ENCODE data around the gene CFTR. TPM values are rescaled to one million over a fixed set of nuclear protein-coding genes. Genes with fewer than 3 reads are reported as not detected.

CFTR gene
- total RNA-seq, 2 donors from 2014 or later: 121 to 127 TPM

GRCh38 chr7:117472335-117472734 lies 7.5 kb upstream of the CFTR start:
- no peaks in the 10 kb centered on the region for H3K4me1 ChIP-seq
- no peak for DNase-seq
- H3K27ac ChIP-seq: no peak overlapping the region
- H3K9ac ChIP-seq (ENCODE audit: low read depth in 2 of 2, low read length in 2 of 2): no peak overlapping the region
- intact Hi-C loops (cut with DNase I): no loop called here
- H3K9me3 ChIP-seq: no peaks in the 10 kb centered on the region
- no peak overlapping the region for H3K4me3 ChIP-seq
- TF ChIP-seq CTCF (IDR thresholded peaks at IDR 0.05): no peak
- no peaks in the 10 kb centered on the region for H3K27me3 ChIP-seq
- H3K36me3 ChIP-seq: no peaks in the 10 kb centered on the region

GRCh38 chr7:117476557-117477215 lies 3.1 kb upstream of the CFTR start:
- no peaks in the 10 kb centered on the region for H3K9me3 ChIP-seq
- intact Hi-C loops (cut with DNase I): no loop called here
- H3K27ac ChIP-seq: no peak overlapping the region
- no peak overlapping the region for H3K9ac ChIP-seq (ENCODE audit: low read depth in 2 of 2, low read length in 2 of 2)
- H3K36me3 ChIP-seq: no peaks in the 10 kb centered on the region
- DNase-seq: no peak
- no peak for TF ChIP-seq CTCF (IDR thresholded peaks at IDR 0.05)
- no peak overlapping the region for H3K4me3 ChIP-seq
- no peaks in the 10 kb centered on the region for H3K4me1 ChIP-seq
- H3K27me3 ChIP-seq: no peaks in the 10 kb centered on the region

- Histone ChIP-seq H3K9me3 (no peaks in the 10 kb centered on the region), H3K9ac (ENCODE audit: low read depth in 2 of 2, low read length in 2 of 2) (peak overlapping the region; percentile 73 to 84), H3K4me1 (no peaks in the 10 kb centered on the region), H3K4me3 (peak overlapping the region; percentile 54), H3K27me3 (no peaks in the 10 kb centered on the region), H3K36me3 (no peaks in the 10 kb centered on the region), H3K27ac (peak overlapping the region; percentile 79)
- peak; percentile 34 for DNase-seq
- TF ChIP-seq CTCF (IDR thresholded peaks at IDR 0.05): no peak
- intact Hi-C loops (cut with DNase I): no loop called here
Measured at GRCh38 chr7:117478836-117479224, 995 bp upstream of the CFTR start.

- H3K4me3 ChIP-seq: peak overlapping the region; percentile 54
- intact Hi-C loops (cut with DNase I): no loop called here
- H3K4me1 ChIP-seq: no peaks in the 10 kb centered on the region
- peak overlapping the region; percentile 73 to 84 for H3K9ac ChIP-seq (ENCODE audit: low read depth in 2 of 2, low read length in 2 of 2)
- no peaks in the 10 kb centered on the region for H3K27me3 ChIP-seq
- TF ChIP-seq CTCF (IDR thresholded peaks at IDR 0.05): no peak
- no peaks in the 10 kb centered on the region for H3K36me3 ChIP-seq
- no peak for DNase-seq
- peak overlapping the region; percentile 79 for H3K27ac ChIP-seq
- no peaks in the 10 kb centered on the region for H3K9me3 ChIP-seq
Measured at GRCh38 chr7:117480055-117480362, 184 bp downstream of the CFTR start.

GRCh38 chr7:117480978-117481377 lies 1.2 kb downstream of the CFTR start:
- Histone ChIP-seq H3K27ac (peak overlapping the region; percentile 35), H3K4me3 (peak overlapping the region; percentile 54), H3K36me3 (no peaks in the 10 kb centered on the region), H3K9me3 (no peaks in the 10 kb centered on the region), H3K27me3 (no peaks in the 10 kb centered on the region), H3K4me1 (no peaks in the 10 kb centered on the region), H3K9ac (ENCODE audit: low read depth in 2 of 2, low read length in 2 of 2) (peak overlapping the region in 1 of 2 donors; percentile 84)
- peak; percentile 50 for DNase-seq
- intact Hi-C loops (cut with DNase I): no loop called here
- TF ChIP-seq CTCF (IDR thresholded peaks at IDR 0.05): no peak

Data from colonic mucosa (tissue), 4 donors.